Heart left ventricle (tissue), 16 donors: Measurements from ENCODE around the gene GNB5. TPM values are rescaled to one million over a fixed set of nuclear protein-coding genes. Genes with fewer than 3 reads are reported as not detected.

ENCODE experiments used
- ATAC-seq, 4 donors: fragments of 200-7000 bp; cut with Tn5 transposase; one replicate each; pipeline ENCODE4 v1.9.1; 2020 to 2022; ENCODE audit warnings: moderate library complexity in 4 of 4, mild to moderate bottlenecking in 3 of 4, moderate number of reproducible peaks in 1 of 4
- DNase-seq, 5 donors: peaks; one replicate each; pipeline ENCODE4 v3.0.0-alpha.2; 2020
- H3K27ac ChIP-seq, 12 donors: fragments of 200-600 bp; sonication (generic) in 4 of 12; one replicate each; pipeline versions ENCODE4 v1.5.0 to v1.8.0; 2016 to 2022; ENCODE audit warnings: mild to moderate bottlenecking in 2 of 12
- H3K27me3 ChIP-seq, 9 donors: fragments of 200-600 bp; sonication (generic) in 2 of 9; one replicate each; pipeline versions ENCODE4 v1.5.1 to v1.8.0; 2016 to 2022; ENCODE audit warnings: mild to moderate bottlenecking in 3 of 9
- H3K36me3 ChIP-seq, 9 donors: fragments of 200-600 bp; sonication (generic) in 2 of 9; one replicate each; pipeline versions ENCODE4 v1.5.0 to v1.8.0; 2018 to 2022; ENCODE audit warnings: mild to moderate bottlenecking in 2 of 9
- H3K4me1 ChIP-seq, 12 donors: fragments of 200-600 bp; sonication (generic) in 4 of 12; one replicate each; pipeline versions ENCODE4 v1.5.0 to v1.8.0; 2016 to 2022; ENCODE audit warnings: mild to moderate bottlenecking in 3 of 12
- H3K4me3 ChIP-seq, 12 donors: fragments of 200-600 bp; sonication (generic) in 4 of 12; one replicate each; pipeline versions ENCODE4 v1.5.0 to v1.8.0; 2017 to 2022; ENCODE audit warnings: mild to moderate bottlenecking in 9 of 12, moderate library complexity in 4 of 12
- H3K9me3 ChIP-seq, 12 donors: fragments of 200-600 bp; sonication (generic) in 4 of 12; one replicate each; pipeline versions ENCODE4 v1.5.0 to v1.8.0; 2016 to 2022; ENCODE audit warnings: mild to moderate bottlenecking in 1 of 12
- POLR2A ChIP-seq, 2 donors: fragments of 450-650 bp; IDR thresholded peaks; one replicate each; pipeline ENCODE4 v1.6.1; 2017; ENCODE audit warnings: antibody characterized with exemption in 2 of 2, mild to moderate bottlenecking in 2 of 2, moderate library complexity in 2 of 2
- WGBS, 4 donors: extraction: QIAGEN DNeasy Blood & Tissue Kit in 2 of 4; methylation state at CpG; one replicate each; pipeline versions ENCODE4 v1.1.5 to v1.1.7; 2013 to 2018; 5-methylcytosine and 5-hydroxymethylcytosine counted together
- intact Hi-C, 10 donors: fragments of 100-400 bp; cut with DNase I; formaldehyde crosslinking; loops; one replicate each; pipeline versions ENCODE4 v1.11.1 to v1.14.2; 2022
- polyA plus RNA-seq, 2 donors: library from polyadenylated mRNA; stranded (reverse); fragments of 200-250 nt; gene quantifications; one replicate each; pipeline ENCODE4 v1.2.3, GENCODE V29; 2013
- total RNA-seq, 9 donors: library from RNA; depleted of rRNA in 2 of 9; stranded (reverse); fragments of >200 nt in 2 of 9; fragmentation: NEBNext Ultra II Directional in 3 of 9; extraction: Animal tissue kit (Norgen Biotek cat#: 25700) in 3 of 9; gene quantifications; one replicate each; pipeline versions ENCODE4 v1.1.0 to v1.2.4, GENCODE V29; 2016 to 2023
- TF ChIP-seq, protein P1 (sequence below), 12 donors: fragments of 200-600 bp; sonication (generic) in 4 of 12; IDR thresholded peaks; one replicate each; pipeline versions ENCODE4 v1.5.0 to v1.8.0; 2018 to 2022; ENCODE audit warnings: antibody characterized with exemption in 12 of 12, mild to moderate bottlenecking in 5 of 12
- donor health status: ischemic (EF 13 %, LVEDD 7.1; RV severe dilation, severe dysfunction).
- donor health status: healthy with polysubstance abuse.
- donor health status: DM: no; HTN: yes; CAD: no.
- donor health status: DM: no; HTN: no; CAD: no.
- donor health status: ischemic (EF 25% LVEDD 6.9; RV normal size, moderate dysfunction).
- donor health status: ischemic (EF 25% LVEDD 5.7; RV mildly dilated, moderate dysfunction).
- donor health status: healthy.
- donor health status: DM: yes; HTN: yes; CAD: no.
- donor health status: ischemic (EF 35%, LVEDD 5.7; RV mildly dilated, moderate dysfunction).
- donor health status: nonischemic (EF 11% LVEDD 7.7; RV severe dilation, severe dysfunction).
- donor health status: DM: yes; HTN: yes; CAD: no.
- donor health status: PGD.
- donor health status: ischemic (EF 29% LVEDD 5.4; RV normal size, mild dysfunction).
- donor health status: nonischemic (EF 23%, LVEDD 6.1; RV moderate dilation, normal function).

The GNB5 gene
- total and polyA plus RNA-seq, 11 donors, result 4.2 to 12.4 (median 7.7) TPM

DNA sequence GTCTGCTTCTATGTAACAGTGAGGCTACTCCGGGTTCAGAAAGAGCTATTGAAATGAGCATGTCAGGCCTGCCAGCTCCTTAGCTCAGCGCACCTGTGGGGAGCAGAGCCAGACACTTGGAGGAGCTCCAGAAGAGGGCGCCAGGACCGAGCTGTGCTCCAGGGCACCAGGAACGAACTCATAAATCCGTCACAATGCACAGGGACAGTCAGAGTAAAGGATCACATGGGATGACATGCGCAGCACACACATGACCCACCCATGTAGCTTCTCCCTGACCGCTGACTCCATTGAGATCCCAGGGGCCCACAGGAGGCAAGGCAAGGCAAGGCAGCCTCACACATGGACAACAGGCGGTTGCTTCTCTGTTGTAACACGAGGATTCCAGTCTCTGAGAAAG lies 26.0 kb upstream of the GNB5 start:
- Histone ChIP-seq H3K4me3 (no peak overlapping the region), H3K27me3 (no peaks in the 10 kb centered on the region), H3K36me3 (peaks cover 0 to 16% (median 5%) of the 10 kb centered on the region in 9 donors), H3K27ac (no peak overlapping the region), H3K4me1 (peaks cover 0 to 6% (median 0%) of the 10 kb centered on the region in 12 donors), H3K9me3 (no peaks in the 10 kb centered on the region)
- ATAC-seq (no peak), DNase-seq (no peak)
- no peak for TF ChIP-seq POLR2A (IDR thresholded peaks at IDR 0.05)
- TF ChIP-seq, protein P1, sequence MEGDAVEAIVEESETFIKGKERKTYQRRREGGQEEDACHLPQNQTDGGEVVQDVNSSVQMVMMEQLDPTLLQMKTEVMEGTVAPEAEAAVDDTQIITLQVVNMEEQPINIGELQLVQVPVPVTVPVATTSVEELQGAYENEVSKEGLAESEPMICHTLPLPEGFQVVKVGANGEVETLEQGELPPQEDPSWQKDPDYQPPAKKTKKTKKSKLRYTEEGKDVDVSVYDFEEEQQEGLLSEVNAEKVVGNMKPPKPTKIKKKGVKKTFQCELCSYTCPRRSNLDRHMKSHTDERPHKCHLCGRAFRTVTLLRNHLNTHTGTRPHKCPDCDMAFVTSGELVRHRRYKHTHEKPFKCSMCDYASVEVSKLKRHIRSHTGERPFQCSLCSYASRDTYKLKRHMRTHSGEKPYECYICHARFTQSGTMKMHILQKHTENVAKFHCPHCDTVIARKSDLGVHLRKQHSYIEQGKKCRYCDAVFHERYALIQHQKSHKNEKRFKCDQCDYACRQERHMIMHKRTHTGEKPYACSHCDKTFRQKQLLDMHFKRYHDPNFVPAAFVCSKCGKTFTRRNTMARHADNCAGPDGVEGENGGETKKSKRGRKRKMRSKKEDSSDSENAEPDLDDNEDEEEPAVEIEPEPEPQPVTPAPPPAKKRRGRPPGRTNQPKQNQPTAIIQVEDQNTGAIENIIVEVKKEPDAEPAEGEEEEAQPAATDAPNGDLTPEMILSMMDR (IDR thresholded peaks at IDR 0.05), result no peak
- intact Hi-C loops, result no loop called here
- WGBS, 4 donors, result 78 to 88% (median 86%) methylated on average over 10 of the region's 10 CpGs

DNA sequence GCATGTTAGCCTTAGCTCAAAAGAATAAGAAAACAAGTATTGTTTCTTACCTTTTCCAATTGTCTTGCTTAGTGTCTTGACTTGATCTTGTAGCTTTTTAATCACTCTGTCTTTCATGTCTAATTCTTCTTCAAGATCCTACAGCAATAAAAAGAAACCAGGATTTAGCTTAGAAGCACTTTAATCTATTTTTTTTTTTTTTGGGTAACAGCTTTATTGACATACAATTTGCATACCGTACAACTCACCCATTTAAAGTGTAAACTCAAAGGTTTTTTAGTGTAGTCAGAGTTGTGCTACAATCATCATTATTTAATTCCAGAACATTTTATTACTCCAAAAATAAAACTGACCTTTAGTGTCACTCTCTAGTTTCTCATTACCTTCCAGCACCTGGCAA lies 23.4 kb upstream of the GNB5 start:
- Histone ChIP-seq H3K27me3 (no peaks in the 10 kb centered on the region), H3K36me3 (peaks cover 0 to 16% (median 5%) of the 10 kb centered on the region in 9 donors), H3K4me1 (peaks cover 0 to 6% (median 0%) of the 10 kb centered on the region in 12 donors), H3K4me3 (no peak overlapping the region), H3K9me3 (no peaks in the 10 kb centered on the region), H3K27ac (no peak overlapping the region)
- no peak for DNase-seq
- intact Hi-C loops, result no loop called here
- WGBS, 4 donors, result 88 to 97% (median 93%) methylated on average over 1 of the region's 1 CpG
- no peak for ATAC-seq
- no peak for TF ChIP-seq POLR2A (IDR thresholded peaks at IDR 0.05)
- TF ChIP-seq, protein P1 (IDR thresholded peaks at IDR 0.05), result no peak

DNA sequence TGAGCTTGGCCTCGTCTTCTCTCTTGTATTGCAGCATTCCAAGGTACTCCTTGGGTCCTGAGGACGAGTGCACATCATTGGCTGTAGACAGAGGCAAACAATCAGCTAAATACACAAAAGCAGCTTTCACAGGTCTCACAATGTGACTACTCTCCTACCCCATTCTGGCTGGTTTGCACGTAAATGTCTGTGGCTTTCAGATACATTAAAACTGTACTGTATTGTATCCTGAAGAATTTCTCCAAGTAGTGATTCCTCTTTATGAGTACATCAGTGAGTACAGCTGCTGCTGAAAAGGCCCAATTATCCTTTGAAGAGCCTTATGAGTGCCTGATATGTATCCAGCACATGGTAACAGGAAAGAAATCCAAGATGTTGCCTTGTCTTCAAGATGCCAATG lies 22.0 kb upstream of the GNB5 start:
- TF ChIP-seq POLR2A (IDR thresholded peaks at IDR 0.05), result no peak
- TF ChIP-seq, protein P1 (IDR thresholded peaks at IDR 0.05), result no peak
- WGBS, 4 donors, result 83 to 95% (median 87%) methylated on average over 3 of the region's 3 CpGs

DNA sequence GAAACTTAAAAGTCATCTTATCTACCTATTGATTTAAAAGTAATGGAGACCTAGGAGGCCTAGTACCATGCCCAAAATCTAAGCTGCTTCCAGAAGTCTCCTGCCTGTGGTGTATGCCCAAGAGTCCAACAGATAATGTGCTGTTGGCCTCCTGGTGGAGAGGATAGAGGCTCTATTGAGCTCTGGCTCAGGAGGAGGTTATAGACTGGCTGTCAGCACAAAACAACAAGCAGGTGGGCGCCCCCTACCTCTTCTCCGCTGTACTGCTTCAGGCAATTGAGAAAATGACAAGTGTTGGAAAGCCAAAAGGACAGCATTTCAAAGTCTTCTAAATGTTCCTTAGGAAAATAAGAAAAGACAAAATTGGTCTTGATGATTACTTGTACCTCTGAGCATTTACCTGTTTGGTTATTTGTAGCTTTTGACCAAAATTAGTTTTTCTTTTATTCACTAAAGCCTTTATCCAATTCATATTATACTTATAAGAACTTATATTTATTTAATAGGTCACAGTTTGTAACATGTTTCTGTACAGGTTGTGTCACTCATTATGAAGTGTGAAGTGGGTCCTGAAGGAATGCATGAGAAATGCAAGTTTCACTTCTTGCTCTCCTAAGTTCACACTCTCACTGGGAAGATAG lies 17.2 kb upstream of the GNB5 start:
- ATAC-seq, result peak in 3 of 4 donors; percentile 37 to 55 (median 41)

More for the DNA sequence above, 22.0 kb upstream of the GNB5 start:
- Histone ChIP-seq H3K9me3 (no peaks in the 10 kb centered on the region), H3K27me3 (no peaks in the 10 kb centered on the region), H3K27ac (no peak overlapping the region), H3K4me1 (peaks cover 0 to 2% (median 0%) of the 10 kb centered on the region in 12 donors), H3K36me3 (peaks cover 0 to 16% (median 5%) of the 10 kb centered on the region in 9 donors), H3K4me3 (no peak overlapping the region)
- intact Hi-C loops, result no loop called here
- DNase-seq, result no peak
- ATAC-seq, result no peak

More for the DNA sequence above, 17.2 kb upstream of the GNB5 start:
- Histone ChIP-seq H3K4me1 (peaks cover 0 to 5% (median 0%) of the 10 kb centered on the region in 12 donors), H3K27me3 (no peaks in the 10 kb centered on the region), H3K27ac (no peak overlapping the region), H3K36me3 (peaks cover 0 to 16% (median 2%) of the 10 kb centered on the region in 9 donors), H3K4me3 (no peak overlapping the region), H3K9me3 (no peaks in the 10 kb centered on the region)
- DNase-seq, result peak in 1 of 5 donors; percentile 36
- 40 to 49% (median 43%) methylated on average over 2 of the region's 2 CpGs for WGBS, 4 donors
- intact Hi-C loops, result no loop called here
- TF ChIP-seq, protein P1 (IDR thresholded peaks at IDR 0.05), result peak; percentile 37 to 64 (median 52)
- no peak for TF ChIP-seq POLR2A (IDR thresholded peaks at IDR 0.05)
